ENCODE data around the gene PRRG1. TPM values are rescaled to one million over a fixed set of nuclear protein-coding genes. Genes with fewer than 3 reads are reported as not detected.

The PRRG1 gene
- total RNA-seq, 1 experiment from 2014 or later = 12.8 TPM

GRCh38 chrX:37314531-37314930 lies 34.6 kb upstream of the PRRG1 start:
- intact Hi-C loops (cut with micrococcal nuclease) = no loop called here
- peaks cover 31% of the 10 kb centered on the region for H3K4me1 ChIP-seq (ENCODE audit: insufficient read depth, low read length)
- no peaks in the 10 kb centered on the region for H3K9me3 ChIP-seq (ENCODE audit: low read length)

GRCh38 chrX:37315511-37316248 lies 33.5 kb upstream of the PRRG1 start:
- TF ChIP-seq EZH2 (IDR thresholded peaks at IDR 0.05; ENCODE audit: low read length, unreplicated experiment) (no peak), EZH2phosphoT487 (IDR thresholded peaks at IDR 0.05; ENCODE audit: borderline replicate concordance, low read length) (no peak), CTCF (conservative IDR thresholded peaks at IDR 0.05; ENCODE audit: low read depth, low read length) (no peak)
- CTCF ChIA-PET = no interaction called here
- H3K4me3 ChIP-seq (ENCODE audit: low read length) = no peak overlapping the region
- no peaks in the 10 kb centered on the region for H3F3A ChIP-seq (ENCODE audit: low read length, unreplicated experiment)
- H4K20me1 ChIP-seq (ENCODE audit: low read length) = no peaks in the 10 kb centered on the region
- H3K36me3 ChIP-seq (ENCODE audit: low read depth, low read length) = no peaks in the 10 kb centered on the region
- ATAC-seq = no peak
- peaks cover 31% of the 10 kb centered on the region for H3K4me1 ChIP-seq (ENCODE audit: insufficient read depth, low read length)
- no TSS peak for BruUV-seq (replicated peaks)
- intact Hi-C loops (cut with micrococcal nuclease) = no loop called here
- H3K9me3 ChIP-seq (ENCODE audit: low read length) = no peaks in the 10 kb centered on the region
- no peak overlapping the region for H3K4me2 ChIP-seq (ENCODE audit: low read length)
- no peaks in the 10 kb centered on the region for H3K79me2 ChIP-seq (ENCODE audit: low read length)
- no peak overlapping the region for H2AFZ ChIP-seq (ENCODE audit: low read length)
- no peak for DNase-seq
- H3K9me2 ChIP-seq (replicated peaks; ENCODE audit: low read length) = no peaks in the 10 kb centered on the region
- no peaks in the 10 kb centered on the region for H3K27me3 ChIP-seq (ENCODE audit: low read length)
- H3K9ac ChIP-seq (ENCODE audit: low read length) = no peak overlapping the region
- POLR2A ChIA-PET (ENCODE audit: unreplicated experiment) = no interaction called here
- no peak overlapping the region for H3K27ac ChIP-seq (ENCODE audit: low read length)

More at GRCh38 chrX:37314531-37314930, 34.6 kb upstream of the PRRG1 start:
- ChIA-PET CTCF (no interaction called here), POLR2A (ENCODE audit: unreplicated experiment) (no interaction called here)
- H3K4me2 ChIP-seq (ENCODE audit: low read length) = no peak overlapping the region
- DNase-seq (peak; percentile 30), ATAC-seq (no peak)
- no peak overlapping the region for H2AFZ ChIP-seq (ENCODE audit: low read length)
- no peaks in the 10 kb centered on the region for H3K36me3 ChIP-seq (ENCODE audit: low read depth, low read length)
- H3K27ac ChIP-seq (ENCODE audit: low read length) = no peak overlapping the region
- no peaks in the 10 kb centered on the region for H3K9me2 ChIP-seq (replicated peaks; ENCODE audit: low read length)
- no TSS peak for BruUV-seq (replicated peaks)
- no peak overlapping the region for H3K4me3 ChIP-seq (ENCODE audit: low read length)
- TF ChIP-seq CTCF (conservative IDR thresholded peaks at IDR 0.05; ENCODE audit: low read depth, low read length) (no peak), EZH2phosphoT487 (IDR thresholded peaks at IDR 0.05; ENCODE audit: borderline replicate concordance, low read length) (no peak), EZH2 (IDR thresholded peaks at IDR 0.05; ENCODE audit: low read length, unreplicated experiment) (no peak)
- H4K20me1 ChIP-seq (ENCODE audit: low read length) = no peaks in the 10 kb centered on the region
- no peaks in the 10 kb centered on the region for H3F3A ChIP-seq (ENCODE audit: low read length, unreplicated experiment)
- no peaks in the 10 kb centered on the region for H3K79me2 ChIP-seq (ENCODE audit: low read length)
- H3K9ac ChIP-seq (ENCODE audit: low read length) = no peak overlapping the region
- H3K27me3 ChIP-seq (ENCODE audit: low read length) = no peaks in the 10 kb centered on the region

GRCh38 chrX:37320541-37321203 lies 28.5 kb upstream of the PRRG1 start:
- ATAC-seq (no peak), DNase-seq (no peak)
- Histone ChIP-seq H3K9me3 (ENCODE audit: low read length) (no peaks in the 10 kb centered on the region), H3K36me3 (ENCODE audit: low read depth, low read length) (no peaks in the 10 kb centered on the region), H3K27me3 (ENCODE audit: low read length) (no peaks in the 10 kb centered on the region), H3K4me3 (ENCODE audit: low read length) (no peak overlapping the region), H3K79me2 (ENCODE audit: low read length) (no peaks in the 10 kb centered on the region), H3K9ac (ENCODE audit: low read length) (no peak overlapping the region), H3F3A (ENCODE audit: low read length, unreplicated experiment) (no peaks in the 10 kb centered on the region), H3K4me1 (ENCODE audit: insufficient read depth, low read length) (peaks cover 20% of the 10 kb centered on the region), H4K20me1 (ENCODE audit: low read length) (no peaks in the 10 kb centered on the region), H2AFZ (ENCODE audit: low read length) (no peak overlapping the region), H3K9me2 (replicated peaks; ENCODE audit: low read length) (no peaks in the 10 kb centered on the region), H3K4me2 (ENCODE audit: low read length) (no peak overlapping the region), H3K27ac (ENCODE audit: low read length) (no peak overlapping the region)
- no TSS peak for BruUV-seq (replicated peaks)
- intact Hi-C loops (cut with micrococcal nuclease) = no loop called here
- CTCF ChIA-PET = no interaction called here
- POLR2A ChIA-PET (ENCODE audit: unreplicated experiment) = no interaction called here
- no peak for TF ChIP-seq EZH2phosphoT487 (IDR thresholded peaks at IDR 0.05; ENCODE audit: borderline replicate concordance, low read length)
- no peak for TF ChIP-seq EZH2 (IDR thresholded peaks at IDR 0.05; ENCODE audit: low read length, unreplicated experiment)
- no peak for TF ChIP-seq CTCF (conservative IDR thresholded peaks at IDR 0.05; ENCODE audit: low read depth, low read length)

Measured in PC-3 (cell line).